HEK293 (cell line): ENCODE data around the gene ZNF654.
A peak's percentile ranks its signal among the peaks of the same experiment; 100 is the strongest.

ENCODE experiments used
- CTCF ChIA-PET: fragments of 350-600 bp; formaldehyde crosslinking; extraction: SDS; loops from one replicate; lab custom pipeline; 2021; ENCODE audit warnings: antibody characterized with exemption; lab: Yijun Ruan, JAX
- POLR2A ChIA-PET: fragments of 300-600 bp; formaldehyde crosslinking; extraction: SDS; loops from one replicate; lab custom pipeline; 2020; ENCODE audit warnings: antibody characterized with exemption, inconsistent platforms; lab: Yijun Ruan, JAX
- H3K27ac ChIP-seq: fragments of 200-500 bp; sonication (Bioruptor generic); 2 replicates; pipeline ENCODE4 v1.5.1; 2014; ENCODE audit warnings: low read depth, low read length, control low read depth, inconsistent platforms; ENCODE audit errors: extremely low read depth
- H3K36me3 ChIP-seq, 2 experiments: fragments of 200-500 bp in 1 of 2; sonication (Bioruptor generic) in 1 of 2; 1 replicate in 1 of 2; 2 replicates in 1 of 2; pipeline ENCODE4 v1.5.1; 2014 to 2017; ENCODE audit warnings: inconsistent platforms in 2 of 2, low read length in 2 of 2; ENCODE audit not compliant: control insufficient read depth in 2 of 2, insufficient read depth in 1 of 2
- H3K4me1 ChIP-seq: fragments of 200-500 bp; sonication (Bioruptor generic); 2 replicates; pipeline ENCODE4 v1.5.1; 2014; ENCODE audit warnings: mild to moderate bottlenecking, low read length, inconsistent platforms; ENCODE audit not compliant: control insufficient read depth, insufficient read depth
- H3K4me3 ChIP-seq: 2 replicates; pipeline ENCODE4 v1.5.1; 2011; ENCODE audit warnings: low read depth, mild to moderate bottlenecking, control low read depth, low read length, moderate library complexity
- H3K9me3 ChIP-seq: fragments of 200-500 bp; sonication (Bioruptor generic); 2 replicates; pipeline ENCODE4 v1.5.1; 2014; ENCODE audit warnings: low read depth, low read length, inconsistent platforms; ENCODE audit not compliant: control insufficient read depth, insufficient read depth
- GLIS2 ChIP-seq: fragments of 450-650 bp; formaldehyde crosslinking; IDR thresholded peaks from 2 replicates; pipeline ENCODE4 v1.5.1; 2016; ENCODE audit warnings: missing biosample characterization, missing genetic modification characterization
- KLF10 ChIP-seq: fragments of 450-650 bp; IDR thresholded peaks from 2 replicates; pipeline ENCODE4 v1.5.1; 2018; ENCODE audit warnings: missing biosample characterization, mild to moderate bottlenecking, missing genetic modification characterization
- PATZ1 ChIP-seq: fragments of 450-650 bp; formaldehyde crosslinking; IDR thresholded peaks from 2 replicates; pipeline ENCODE4 v1.5.1; 2016; ENCODE audit warnings: missing biosample characterization, missing genetic modification characterization
- PBX3 ChIP-seq: sonication (generic); formaldehyde crosslinking; IDR thresholded peaks from 2 replicates; pipeline ENCODE4 v1.8.1; 2022; ENCODE audit warnings: mild to moderate bottlenecking, moderate library complexity, missing genetic modification reagents
- TCF7L2 ChIP-seq: IDR thresholded peaks from 2 replicates; pipeline ENCODE4 v1.6.1; 2011; ENCODE audit warnings: low read depth, mild to moderate bottlenecking, inconsistent platforms, low read length, moderate library complexity, borderline replicate concordance
- ZBTB17 ChIP-seq: fragments of 450-650 bp; formaldehyde crosslinking; IDR thresholded peaks from 2 replicates; pipeline ENCODE4 v1.5.1; 2016; ENCODE audit warnings: missing biosample characterization, missing genetic modification characterization
- ZBTB20 ChIP-seq: fragments of 450-650 bp; formaldehyde crosslinking; IDR thresholded peaks from 2 replicates; pipeline ENCODE4 v1.5.1; 2016; ENCODE audit warnings: missing biosample characterization, missing genetic modification characterization
- ZFP37 ChIP-seq: fragments of 450-650 bp; formaldehyde crosslinking; IDR thresholded peaks from 2 replicates; pipeline ENCODE4 v1.5.1; 2016; ENCODE audit warnings: missing biosample characterization, missing genetic modification characterization
- ZFP69B ChIP-seq: fragments of 450-650 bp; formaldehyde crosslinking; IDR thresholded peaks from 2 replicates; pipeline ENCODE4 v1.5.1; 2016; ENCODE audit warnings: missing biosample characterization, missing genetic modification characterization
- ZNF133 ChIP-seq: fragments of 450-650 bp; formaldehyde crosslinking; IDR thresholded peaks from 2 replicates; pipeline ENCODE4 v1.5.1; 2016; ENCODE audit warnings: missing biosample characterization, missing genetic modification characterization
- ZNF202 ChIP-seq: fragments of 450-650 bp; formaldehyde crosslinking; IDR thresholded peaks from 2 replicates; pipeline ENCODE4 v1.5.1; 2016; ENCODE audit warnings: missing biosample characterization, missing genetic modification characterization, borderline replicate concordance
- ZNF26 ChIP-seq: fragments of 450-650 bp; formaldehyde crosslinking; IDR thresholded peaks from 2 replicates; pipeline ENCODE4 v1.5.1; 2016; ENCODE audit warnings: missing biosample characterization, missing genetic modification characterization
- ZNF341 ChIP-seq: fragments of 450-650 bp; formaldehyde crosslinking; IDR thresholded peaks from 2 replicates; pipeline ENCODE4; 2016; ENCODE audit warnings: low read depth, missing biosample characterization, missing genetic modification characterization
- ZNF398 ChIP-seq: fragments of 450-650 bp; formaldehyde crosslinking; IDR thresholded peaks from 2 replicates; pipeline ENCODE4 v1.5.1; 2017; ENCODE audit warnings: missing biosample characterization, missing genetic modification characterization
- ZNF514 ChIP-seq: fragments of 450-650 bp; formaldehyde crosslinking; IDR thresholded peaks from 2 replicates; pipeline ENCODE4 v1.5.1; 2016; ENCODE audit warnings: missing biosample characterization, missing genetic modification characterization
- ZNF521 ChIP-seq: fragments of 450-650 bp; formaldehyde crosslinking; IDR thresholded peaks from 2 replicates; pipeline ENCODE4 v1.5.1; 2017; ENCODE audit warnings: missing biosample characterization, mild to moderate bottlenecking, missing genetic modification characterization
- ZNF555 ChIP-seq: fragments of 450-650 bp; formaldehyde crosslinking; conservative IDR thresholded peaks from 2 replicates; pipeline ENCODE4 v1.5.1; 2017; ENCODE audit warnings: missing biosample characterization, mild to moderate bottlenecking, missing genetic modification characterization, inconsistent platforms
- ZNF580 ChIP-seq: fragments of 450-650 bp; formaldehyde crosslinking; IDR thresholded peaks from 2 replicates; pipeline ENCODE4 v1.5.1; 2016; ENCODE audit warnings: missing biosample characterization, missing genetic modification characterization
- ZNF629 ChIP-seq: fragments of 450-650 bp; formaldehyde crosslinking; IDR thresholded peaks from 2 replicates; pipeline ENCODE4 v1.5.1; 2017; ENCODE audit warnings: missing biosample characterization, missing genetic modification characterization
- ZNF639 ChIP-seq: fragments of 450-650 bp; formaldehyde crosslinking; IDR thresholded peaks from 2 replicates; pipeline ENCODE4 v1.5.1; 2016; ENCODE audit warnings: missing biosample characterization, missing genetic modification characterization
- ZNF837 ChIP-seq: fragments of 450-650 bp; formaldehyde crosslinking; IDR thresholded peaks from 2 replicates; pipeline ENCODE4 v1.5.1; 2016; ENCODE audit warnings: missing biosample characterization, missing genetic modification characterization
- ZSCAN30 ChIP-seq: fragments of 450-650 bp; IDR thresholded peaks from 2 replicates; pipeline ENCODE4 v1.5.1; 2018; ENCODE audit warnings: missing biosample characterization, mild to moderate bottlenecking, missing genetic modification characterization, moderate library complexity
- TF ChIP-seq, protein P1 (sequence below): fragments of 450-650 bp; formaldehyde crosslinking; IDR thresholded peaks from 2 replicates; pipeline ENCODE4 v1.5.1; 2016; ENCODE audit warnings: missing biosample characterization, missing genetic modification characterization

ZNF654 gene

DNA sequence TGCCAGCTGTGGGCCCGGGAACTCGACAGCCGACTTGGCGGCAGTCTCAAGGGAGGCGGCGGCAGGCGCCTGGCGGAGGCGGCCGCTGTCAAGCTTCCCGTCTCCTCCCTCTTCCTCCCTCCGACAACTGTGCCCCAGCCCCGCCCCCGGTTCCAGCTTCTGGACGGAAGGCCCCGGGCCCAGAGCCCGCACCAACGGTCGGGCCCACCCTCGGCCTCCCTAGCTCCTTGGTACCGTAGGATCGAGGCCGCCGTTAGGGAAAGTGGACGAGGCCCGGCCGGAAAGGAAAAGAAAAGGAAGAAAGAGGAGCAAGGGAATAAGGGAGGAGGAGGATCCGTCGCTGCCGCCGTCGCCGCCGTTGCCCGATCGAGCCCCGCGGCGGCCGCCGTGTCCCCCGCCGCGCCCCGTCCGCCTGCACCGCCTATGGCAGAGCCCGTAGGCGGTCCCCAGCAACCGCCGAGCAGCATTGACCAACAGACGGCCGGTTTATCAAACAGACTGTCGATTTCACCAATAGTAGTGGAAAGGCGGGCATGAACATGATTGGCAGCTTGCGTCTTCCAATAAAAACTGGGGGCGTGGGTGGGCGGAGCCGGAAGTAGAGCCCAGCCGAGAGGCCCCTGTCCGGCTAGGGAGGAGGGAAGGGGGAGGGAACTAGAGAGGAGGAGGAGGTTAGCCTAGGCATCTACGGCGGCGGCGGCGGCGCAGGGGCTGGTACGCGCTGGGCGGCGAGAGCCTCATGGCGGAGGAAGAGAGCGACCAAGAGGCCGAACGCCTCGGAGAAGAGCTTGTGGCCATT lies at the start of gene ZNF654, which contains the start of gene CGGBP1 (continued):
- TF ChIP-seq ZBTB20 (tag by site-specific recombination) (peak; percentile 97), ZSCAN30 (tag by site-specific recombination) (peak; percentile 75; the same call in 1 of the 2 replicates), ZBTB17 (tag by site-specific recombination) (peak; percentile 29; the same call in 1 of the 2 replicates), ZNF26 (tag by site-specific recombination) (no peak), ZNF341 (tag by site-specific recombination) (peak; percentile 69), ZNF133 (tag by site-specific recombination) (no peak), PATZ1 (tag by site-specific recombination) (peak; percentile 44; the same call in 1 of the 2 replicates), ZFP37 (tag by site-specific recombination) (no peak), KLF10 (tag by site-specific recombination) (peak; percentile 97)

DNA sequence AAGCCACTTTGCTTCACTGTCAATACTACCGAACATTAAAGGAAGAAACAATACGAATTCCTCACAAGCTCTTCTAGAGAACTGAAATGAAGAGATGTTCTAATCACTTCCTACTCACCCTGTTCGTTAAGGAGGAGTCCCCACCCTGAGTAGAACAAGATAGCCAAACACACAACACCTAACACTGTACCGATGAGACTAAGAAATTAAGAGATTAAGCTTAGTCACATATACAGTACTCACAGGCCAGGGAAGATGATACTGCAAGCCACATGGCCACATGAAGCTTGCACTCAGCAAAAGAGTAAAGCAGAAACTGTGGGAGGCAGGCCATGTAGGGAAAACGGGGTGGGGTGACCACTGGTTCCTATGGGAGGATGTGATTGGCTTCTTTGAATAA lies 48.2 kb upstream of the ZNF654 start:
- Histone ChIP-seq H3K36me3 (no peaks in the 10 kb centered on the region), H3K4me1 (no peaks in the 10 kb centered on the region), H3K27ac (no peak overlapping the region), H3K4me3 (no peak overlapping the region), H3K9me3 (no peaks in the 10 kb centered on the region)
- CTCF ChIA-PET, result no interaction called here
- POLR2A ChIA-PET, result no interaction called here
- TF ChIP-seq TCF7L2, result no peak
- TF ChIP-seq ZNF837 (tag by site-specific recombination), result no peak
- no peak for TF ChIP-seq ZFP69B (tag by site-specific recombination)
- TF ChIP-seq PBX3, result no peak
- TF ChIP-seq ZNF398 (tag by site-specific recombination), result no peak
- no peak for TF ChIP-seq ZNF629 (tag by site-specific recombination)
- TF ChIP-seq, protein P1, sequence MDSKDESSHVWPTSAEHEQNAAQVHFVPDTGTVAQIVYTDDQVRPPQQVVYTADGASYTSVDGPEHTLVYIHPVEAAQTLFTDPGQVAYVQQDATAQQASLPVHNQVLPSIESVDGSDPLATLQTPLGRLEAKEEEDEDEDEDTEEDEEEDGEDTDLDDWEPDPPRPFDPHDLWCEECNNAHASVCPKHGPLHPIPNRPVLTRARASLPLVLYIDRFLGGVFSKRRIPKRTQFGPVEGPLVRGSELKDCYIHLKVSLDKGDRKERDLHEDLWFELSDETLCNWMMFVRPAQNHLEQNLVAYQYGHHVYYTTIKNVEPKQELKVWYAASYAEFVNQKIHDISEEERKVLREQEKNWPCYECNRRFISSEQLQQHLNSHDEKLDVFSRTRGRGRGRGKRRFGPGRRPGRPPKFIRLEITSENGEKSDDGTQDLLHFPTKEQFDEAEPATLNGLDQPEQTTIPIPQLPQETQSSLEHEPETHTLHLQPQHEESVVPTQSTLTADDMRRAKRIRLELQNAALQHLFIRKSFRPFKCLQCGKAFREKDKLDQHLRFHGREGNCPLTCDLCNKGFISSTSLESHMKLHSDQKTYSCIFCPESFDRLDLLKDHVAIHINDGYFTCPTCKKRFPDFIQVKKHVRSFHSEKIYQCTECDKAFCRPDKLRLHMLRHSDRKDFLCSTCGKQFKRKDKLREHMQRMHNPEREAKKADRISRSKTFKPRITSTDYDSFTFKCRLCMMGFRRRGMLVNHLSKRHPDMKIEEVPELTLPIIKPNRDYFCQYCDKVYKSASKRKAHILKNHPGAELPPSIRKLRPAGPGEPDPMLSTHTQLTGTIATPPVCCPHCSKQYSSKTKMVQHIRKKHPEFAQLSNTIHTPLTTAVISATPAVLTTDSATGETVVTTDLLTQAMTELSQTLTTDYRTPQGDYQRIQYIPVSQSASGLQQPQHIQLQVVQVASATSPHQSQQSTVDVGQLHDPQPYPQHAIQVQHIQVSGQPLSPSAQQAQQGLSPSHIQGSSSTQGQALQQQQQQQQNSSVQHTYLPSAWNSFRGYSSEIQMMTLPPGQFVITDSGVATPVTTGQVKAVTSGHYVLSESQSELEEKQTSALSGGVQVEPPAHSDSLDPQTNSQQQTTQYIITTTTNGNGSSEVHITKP (tag by site-specific recombination), result no peak
- no peak for TF ChIP-seq ZNF639 (tag by site-specific recombination)
- no peak for TF ChIP-seq ZNF202 (tag by site-specific recombination)
- TF ChIP-seq ZNF555, result no peak
- no peak for TF ChIP-seq ZNF521 (tag by site-specific recombination)
- no peak for TF ChIP-seq GLIS2
- no peak for TF ChIP-seq ZNF514
- no peak for TF ChIP-seq ZNF580 (tag by site-specific recombination)
- TF ChIP-seq ZSCAN30 (tag by site-specific recombination), result no peak
